ENCODE results near the gene LY6G5B. TPM values are rescaled to one million over a fixed set of nuclear protein-coding genes. Genes with fewer than 3 reads are reported as not detected.

LY6G5B gene
- total and polyA plus RNA-seq, 2 donors (not counting 3 experiments of a cell fraction or from before 2014, with no cell fraction given), result 15.4 to 25.0 TPM

DNA sequence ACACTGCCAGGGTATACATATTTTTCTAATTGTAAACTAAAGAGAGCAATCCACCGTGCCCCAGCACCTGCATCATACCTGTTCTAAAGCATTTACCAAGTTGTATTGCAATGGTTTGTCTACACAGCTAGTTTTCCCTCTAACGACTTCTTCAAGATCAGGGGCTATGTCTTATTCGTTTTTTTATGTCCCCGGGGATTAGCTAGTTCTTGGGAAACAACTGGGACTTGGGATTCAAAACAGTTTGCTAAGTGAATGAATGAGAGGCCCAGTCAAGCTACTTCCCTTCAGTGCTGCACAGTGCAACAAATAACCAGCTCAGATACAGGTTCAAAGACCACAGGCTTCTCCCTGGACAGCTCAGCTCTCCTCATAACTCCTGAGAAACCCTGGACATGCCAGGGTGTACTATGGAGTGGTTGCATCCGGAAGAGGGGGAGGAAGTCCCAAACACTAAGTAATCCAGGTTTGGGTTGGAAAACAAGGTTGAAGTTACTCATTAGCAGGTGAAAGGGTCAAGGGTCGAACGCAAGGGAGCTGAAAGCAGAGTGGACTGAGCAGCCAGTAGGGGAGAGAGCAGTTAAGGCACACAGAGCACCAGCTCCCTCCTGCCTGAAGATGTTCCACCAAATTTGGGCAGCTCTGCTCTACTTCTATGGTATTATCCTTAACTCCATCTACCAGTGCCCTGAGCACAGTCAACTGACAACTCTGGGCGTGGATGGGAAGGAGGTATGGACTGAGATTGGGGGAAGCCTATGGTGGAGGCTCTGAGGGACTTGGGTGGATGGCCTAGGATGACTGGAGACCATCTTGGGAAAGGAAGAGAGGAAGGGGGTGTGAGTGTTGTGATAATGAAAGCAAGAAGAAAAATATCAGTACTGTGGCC lies 14.2 kb upstream of the LY6G5B start, which contains the start of gene APOM:
TSS of gene APOM (plus strand) at position 546 of the 889 bp plus-strand sequence. CDS start at position 619, 73 bp downstream.
- DNase-seq (ENCODE audit: low read depth, low spot score), result no peak
- ChIA-PET CTCF (interaction anchor here (1.0 kb wide), 1 partner anchor 9 kb away, joined by 3 read pairs; the partner anchor contains the start of gene GPANK1), POLR2A (no interaction called here)
- Histone ChIP-seq H3K4me3 (replicated peaks in 1 of 3; ENCODE audit: insufficient read depth in 1 of 3, low read depth in 1 of 3, low read length in 3 of 3) (no peak within 1 kb of the TSS), H3K36me3 (ENCODE audit: control insufficient read depth in 2 of 2, extremely low read depth in 1 of 2, insufficient read depth in 2 of 2, low read length in 2 of 2) (peaks cover 3 to 4% of the 10 kb centered on the region in 2 experiments), H3K4me2 (ENCODE audit: insufficient read depth, low read length) (no peak within 1 kb of the TSS), H3K27ac (ENCODE audit: insufficient read depth, low read depth, low read length) (no peak within 1 kb of the TSS), H3K27me3 (ENCODE audit: control insufficient read depth in 2 of 2, insufficient read depth in 2 of 2, low read length in 2 of 2) (no peaks in the 10 kb centered on the region), H3K4me1 (ENCODE audit: control insufficient read depth, extremely low read depth, insufficient read depth, low read length) (peaks cover 38% of the 10 kb centered on the region), H3K79me2 (ENCODE audit: control insufficient read depth, insufficient read depth, low read length) (peaks cover 34% of the 10 kb centered on the region), H4K20me1 (replicated peaks; ENCODE audit: control insufficient read depth, extremely low read depth, insufficient read depth, low read length) (no peaks in the 10 kb centered on the region), H3K9me3 (replicated peaks; ENCODE audit: control insufficient read depth, insufficient read depth, low read length) (no peaks in the 10 kb centered on the region), H2AFZ (ENCODE audit: low read depth, low read length) (no peak within 1 kb of the TSS), H3K9me1 (replicated peaks; ENCODE audit: control insufficient read depth, extremely low read depth, insufficient read depth, low read length) (no peaks in the 10 kb centered on the region), H3K9ac (replicated peaks; ENCODE audit: extremely low read depth, insufficient read depth, low read length) (no peak within 1 kb of the TSS)
- dilution Hi-C loops (cut with MboI; ENCODE audit: extremely low pct_ligation_motif_present, low sequenced_read_pairs), result no loop called here
- FAIRE-seq, result no peak
- intact Hi-C loops (cut with micrococcal nuclease), result no loop called here
- no peak for TF ChIP-seq JUN (IDR thresholded peaks at IDR 0.05; ENCODE audit: borderline replicate concordance, insufficient read depth, insufficient read length, low read depth)
- no peak for TF ChIP-seq EZH2 (IDR thresholded peaks at IDR 0.05; ENCODE audit: borderline replicate concordance, low read depth, low read length, severe bottlenecking)
- no TSS peak for BruUV-seq (replicated peaks)

DNA sequence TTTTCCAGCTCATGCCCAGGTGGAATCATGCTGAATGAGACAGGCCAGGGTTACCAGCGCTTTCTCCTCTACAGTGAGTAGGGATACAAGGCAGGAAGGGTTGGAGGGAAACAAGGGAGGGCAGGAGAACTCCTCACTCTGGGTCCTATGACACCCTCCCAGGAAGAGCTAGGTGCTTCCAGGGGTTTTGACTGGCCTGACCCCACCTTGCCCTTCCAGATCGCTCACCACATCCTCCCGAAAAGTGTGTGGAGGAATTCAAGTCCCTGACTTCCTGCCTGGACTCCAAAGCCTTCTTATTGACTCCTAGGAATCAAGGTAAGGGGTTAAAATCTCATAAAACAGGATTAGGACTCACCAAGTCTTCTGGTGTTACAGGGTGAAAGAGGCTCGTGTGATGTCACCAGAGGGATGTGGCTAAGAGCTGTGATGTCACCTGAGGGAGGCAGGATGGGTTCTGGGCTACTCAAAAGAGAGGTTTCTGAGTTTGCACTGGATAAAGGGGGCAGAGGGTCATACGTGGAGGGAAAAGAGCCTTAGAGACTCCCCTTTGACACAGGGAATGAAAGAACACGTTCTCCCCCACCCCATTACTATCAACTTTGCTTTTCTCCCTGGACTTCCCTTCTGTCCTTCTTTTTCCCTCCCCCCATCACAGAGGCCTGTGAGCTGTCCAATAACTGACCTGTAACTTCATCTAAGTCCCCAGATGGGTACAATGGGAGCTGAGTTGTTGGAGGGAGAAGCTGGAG lies 12.2 kb upstream of the LY6G5B start:
- dilution Hi-C loops (cut with MboI; ENCODE audit: extremely low pct_ligation_motif_present, low sequenced_read_pairs) (no loop called here), intact Hi-C loops (cut with micrococcal nuclease) (no loop called here)
- no peak for TF ChIP-seq POLR2A (IDR thresholded peaks at IDR 0.05; ENCODE audit: low read depth, low read length)
- ChIA-PET POLR2A (interaction anchor here (0.7 kb wide), 1 partner anchor 519 kb away, joined by 3 read pairs; no protein-coding TSS in a partner anchor), CTCF (interaction anchor here (0.6 kb wide), 1 partner anchor 106 kb away, joined by 3 read pairs; no protein-coding TSS in a partner anchor)
- no TSS peak for BruUV-seq (replicated peaks)
- Histone ChIP-seq H3K4me1 (ENCODE audit: control insufficient read depth, extremely low read depth, insufficient read depth, low read length) (peaks cover 33% of the 10 kb centered on the region), H3K9me3 (replicated peaks; ENCODE audit: control insufficient read depth, insufficient read depth, low read length) (no peaks in the 10 kb centered on the region), H3K9me1 (replicated peaks; ENCODE audit: control insufficient read depth, extremely low read depth, insufficient read depth, low read length) (no peaks in the 10 kb centered on the region), H3K36me3 (ENCODE audit: control insufficient read depth in 2 of 2, extremely low read depth in 1 of 2, insufficient read depth in 2 of 2, low read length in 2 of 2) (peaks cover 3 to 4% of the 10 kb centered on the region in 2 experiments), H3K79me2 (ENCODE audit: control insufficient read depth, insufficient read depth, low read length) (peaks cover 22% of the 10 kb centered on the region), H2AFZ (ENCODE audit: low read depth, low read length) (no peak overlapping the region), H4K20me1 (replicated peaks; ENCODE audit: control insufficient read depth, extremely low read depth, insufficient read depth, low read length) (no peaks in the 10 kb centered on the region), H3K4me3 (replicated peaks in 1 of 3; ENCODE audit: insufficient read depth in 1 of 3, low read depth in 1 of 3, low read length in 3 of 3) (no peak overlapping the region), H3K27me3 (ENCODE audit: control insufficient read depth in 2 of 2, insufficient read depth in 2 of 2, low read length in 2 of 2) (no peaks in the 10 kb centered on the region), H3K4me2 (ENCODE audit: insufficient read depth, low read length) (no peak overlapping the region), H3K9ac (replicated peaks; ENCODE audit: extremely low read depth, insufficient read depth, low read length) (no peak overlapping the region), H3K27ac (ENCODE audit: insufficient read depth, low read depth, low read length) (no peak overlapping the region)
- FAIRE-seq (no peak), DNase-seq (ENCODE audit: low read depth, low spot score) (no peak)
